ENCODE results near the gene PRRG1. TPM values are rescaled to one million over a fixed set of nuclear protein-coding genes. Genes with fewer than 3 reads are reported as not detected.
"Not testable (repeated sequence)": the region's sequence is repeated elsewhere in the genome, so short reads cannot be mapped to it uniquely, and the experiment has no call there.

The PRRG1 gene
- polyA plus RNA-seq, 10 donors = 10.6 to 16.8 (median 13.8) TPM

DNA sequence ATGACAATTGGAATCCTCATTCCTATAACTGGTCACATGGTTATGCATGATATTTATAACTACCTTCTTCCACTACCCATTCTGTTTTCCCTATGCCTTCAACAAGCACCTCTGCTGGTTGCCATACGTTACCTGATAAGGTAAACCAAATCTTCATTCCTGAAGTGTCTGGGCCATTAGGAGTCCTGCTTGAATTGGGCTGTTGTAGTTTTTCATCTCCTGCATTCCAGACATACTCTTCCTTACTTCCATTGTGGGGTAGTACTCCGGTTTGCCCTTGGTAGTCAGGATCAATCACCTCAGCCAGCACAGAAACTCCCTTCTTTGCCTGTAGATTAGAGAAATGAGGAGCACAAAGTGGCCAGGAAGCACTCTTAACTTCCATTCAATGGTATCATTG is 113.2 kb downstream of the PRRG1 start:
- no peak for DNase-seq

DNA sequence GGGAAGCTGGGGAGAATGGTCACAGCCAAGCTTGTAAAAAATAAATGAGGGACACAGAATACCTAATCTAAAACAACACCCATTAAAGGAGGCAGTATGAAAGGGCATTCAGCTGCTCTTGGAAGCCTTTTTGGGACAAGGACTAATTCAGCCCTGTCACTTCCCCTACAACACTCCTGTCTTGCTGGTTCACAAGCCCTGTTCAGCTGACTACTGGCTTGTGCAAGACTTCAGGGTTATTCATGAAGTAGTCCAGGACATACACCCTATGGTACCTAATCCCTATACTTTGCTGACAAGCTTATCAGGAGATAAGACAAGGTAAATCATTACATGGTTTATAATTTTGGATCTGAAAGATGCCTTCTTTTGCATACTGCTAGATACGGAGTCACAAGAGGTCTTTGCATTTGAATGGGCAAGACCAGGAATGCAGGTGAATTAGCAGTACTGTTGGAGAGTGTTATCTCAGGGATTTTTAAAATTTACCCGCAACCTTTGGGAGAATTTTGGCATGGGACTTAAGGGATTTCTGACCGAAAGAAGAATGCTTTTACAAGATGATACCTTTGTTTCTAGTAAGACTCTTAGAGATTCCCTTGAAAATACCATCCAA is 119.1 kb downstream of the PRRG1 start:
- no peak for DNase-seq

DNA sequence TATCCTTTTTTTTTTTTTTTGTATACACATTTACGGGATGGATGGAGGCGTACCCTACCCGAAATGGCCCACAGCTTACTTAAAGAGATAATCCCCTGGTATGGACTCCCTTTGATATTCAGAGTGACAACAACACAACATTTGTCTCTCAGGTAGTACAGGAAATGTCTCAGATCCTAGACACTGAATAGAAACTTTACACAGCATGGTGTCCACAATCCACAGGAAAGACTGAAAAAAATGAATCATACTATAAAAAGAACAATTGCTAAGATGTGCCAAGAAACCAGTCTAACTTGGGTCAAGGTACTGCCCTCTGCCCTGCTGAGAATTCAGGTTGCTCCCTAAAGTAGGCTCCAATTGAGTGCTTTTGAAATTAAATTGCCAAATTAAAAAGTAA is 121.5 kb downstream of the PRRG1 start:
- DNase-seq = no peak

DNA sequence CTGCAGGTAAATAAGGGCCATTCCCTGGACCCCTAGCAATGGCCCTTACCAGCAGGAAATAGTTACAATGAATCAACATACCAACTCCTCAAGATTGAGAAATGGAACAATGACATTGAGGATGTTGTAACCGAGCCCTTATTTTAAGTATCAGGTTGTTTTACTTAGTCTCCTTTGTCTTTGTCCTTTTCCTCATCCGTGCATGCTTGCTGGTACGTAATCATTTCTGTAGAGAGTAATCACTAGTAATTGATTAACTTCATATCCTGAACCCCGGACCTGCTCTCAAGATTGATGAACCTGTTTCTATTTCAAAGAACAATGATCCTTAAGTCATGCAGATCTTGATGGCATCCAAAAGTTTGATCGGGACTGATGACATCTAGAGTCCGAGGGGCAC is 123.7 kb downstream of the PRRG1 start:
- DNase-seq = no peak

DNA sequence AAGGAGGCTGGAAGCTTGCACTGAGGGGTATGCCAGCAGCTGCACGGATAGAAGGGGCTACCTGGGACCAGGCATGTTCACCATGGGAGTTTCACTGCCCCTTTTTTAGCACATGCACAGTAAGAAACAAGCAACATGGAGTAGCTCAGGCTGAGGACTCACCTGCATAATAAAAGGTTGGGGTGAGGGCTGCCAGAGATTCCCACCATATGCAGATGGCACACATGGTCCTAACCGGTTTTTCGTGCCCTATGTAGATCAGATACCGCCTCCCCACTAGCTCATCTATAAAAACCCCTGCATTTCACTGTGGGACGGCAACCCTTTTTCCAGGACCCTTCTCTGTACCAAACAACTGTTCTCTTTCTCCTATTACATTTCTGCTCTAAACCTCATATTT is 125.3 kb downstream of the PRRG1 start:
- DNase-seq = no peak

DNA sequence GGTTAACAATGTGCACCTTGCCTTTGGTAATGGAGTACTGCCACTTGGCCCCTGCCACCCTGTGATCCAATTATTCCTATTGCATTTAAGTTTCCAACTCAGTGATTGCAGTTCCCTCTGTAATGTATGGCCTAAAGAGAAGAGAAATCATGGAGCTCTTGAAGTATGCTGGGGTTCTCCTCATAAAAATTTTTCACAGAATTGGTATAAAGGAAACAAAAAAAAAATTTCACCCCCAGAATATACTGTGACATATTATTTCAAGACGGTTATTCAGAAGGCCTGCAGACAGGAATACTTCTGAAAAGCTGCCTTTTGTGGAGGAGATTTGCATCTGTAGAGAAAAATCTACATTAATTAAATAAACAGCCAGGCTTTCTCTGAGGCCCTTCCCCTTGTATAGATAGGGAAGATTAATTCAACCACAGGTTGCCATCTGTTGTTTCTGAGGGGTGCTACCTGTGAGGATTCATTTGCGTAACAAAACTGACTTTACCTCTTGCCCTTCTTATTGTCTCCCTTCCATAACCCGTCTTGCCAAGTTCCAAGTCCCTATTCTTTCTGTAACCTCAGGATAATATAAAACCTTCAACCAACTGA is 127.5 kb downstream of the PRRG1 start:
- DNase-seq = no peak

DNA sequence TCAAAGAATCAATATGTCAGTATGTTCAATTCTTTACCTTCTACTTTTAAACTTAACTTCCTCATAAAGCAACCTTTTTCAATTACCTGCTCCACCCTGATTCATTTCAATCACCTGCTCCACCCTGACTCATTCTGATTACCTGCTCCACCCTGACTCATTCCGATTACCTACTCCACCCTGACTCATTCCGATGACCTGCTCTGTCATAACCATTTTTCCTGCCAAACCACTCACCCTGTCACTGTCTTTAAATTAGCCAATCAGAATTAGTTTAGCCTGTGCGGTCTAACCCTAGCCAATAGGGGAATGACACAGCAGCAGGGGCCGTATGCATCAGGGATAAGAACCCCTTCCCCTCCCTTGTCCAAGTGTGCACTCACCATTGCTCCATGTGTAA is 135.2 kb downstream of the PRRG1 start:
- DNase-seq = not testable (repeated sequence)

DNA sequence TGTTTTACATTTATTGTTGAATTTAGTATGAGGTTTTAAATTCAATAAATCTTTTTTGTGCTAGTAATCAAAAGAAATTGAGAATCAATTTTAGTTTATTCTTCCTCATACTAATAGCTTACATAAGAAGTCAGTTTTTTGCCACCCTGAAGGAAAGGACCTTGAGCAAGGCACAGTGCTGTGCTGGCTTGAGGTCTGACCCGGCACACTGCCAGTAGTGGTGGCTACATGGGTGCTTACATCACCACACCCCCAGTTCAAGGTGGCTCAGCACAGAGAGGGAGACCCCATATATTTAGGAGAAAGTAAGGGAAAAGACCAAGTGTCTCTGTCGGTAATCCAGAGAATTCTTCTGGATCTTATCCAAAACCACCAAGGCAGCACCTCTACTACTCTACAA is 136.3 kb downstream of the PRRG1 start:
- DNase-seq = no peak

DNA sequence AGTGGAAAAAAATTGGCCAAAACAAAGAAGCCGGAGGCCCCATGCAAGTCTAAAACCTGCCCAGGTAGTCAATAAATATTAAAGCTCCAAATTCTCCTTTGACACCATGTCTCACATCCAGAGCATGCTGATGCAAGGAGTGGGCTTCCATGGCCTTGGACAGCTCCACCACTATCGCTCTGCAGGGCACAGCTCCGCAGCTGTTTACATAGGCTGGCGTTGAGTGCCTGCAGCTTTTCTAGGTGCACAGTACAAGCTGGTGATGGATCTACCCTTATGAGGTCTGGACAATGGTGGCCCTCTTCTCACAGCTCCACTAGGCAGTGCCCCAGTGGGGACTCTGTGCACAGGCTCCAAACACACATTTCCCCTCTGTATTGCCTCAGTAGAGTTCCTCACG is 138.1 kb downstream of the PRRG1 start:
- no peak for DNase-seq

DNA sequence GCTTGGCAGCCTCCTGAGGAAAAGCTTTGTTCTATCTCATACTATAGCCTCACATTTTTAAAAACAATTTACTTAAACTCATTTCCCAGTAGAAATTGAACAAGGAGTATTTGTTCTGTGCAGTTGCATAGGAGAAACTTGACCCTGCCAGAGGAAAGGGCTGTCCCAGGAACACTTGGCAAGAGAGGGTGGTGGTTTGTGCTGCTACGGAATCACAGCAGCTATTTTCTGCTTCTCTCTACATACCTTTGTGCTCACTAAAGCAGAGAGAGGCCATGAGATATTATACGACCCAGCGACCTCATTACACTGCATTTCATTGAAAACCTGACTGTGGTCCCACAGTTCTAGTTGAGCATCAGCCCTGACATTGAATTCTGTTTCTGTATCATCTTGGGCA is 139.2 kb downstream of the PRRG1 start:
- no peak for DNase-seq

DNA sequence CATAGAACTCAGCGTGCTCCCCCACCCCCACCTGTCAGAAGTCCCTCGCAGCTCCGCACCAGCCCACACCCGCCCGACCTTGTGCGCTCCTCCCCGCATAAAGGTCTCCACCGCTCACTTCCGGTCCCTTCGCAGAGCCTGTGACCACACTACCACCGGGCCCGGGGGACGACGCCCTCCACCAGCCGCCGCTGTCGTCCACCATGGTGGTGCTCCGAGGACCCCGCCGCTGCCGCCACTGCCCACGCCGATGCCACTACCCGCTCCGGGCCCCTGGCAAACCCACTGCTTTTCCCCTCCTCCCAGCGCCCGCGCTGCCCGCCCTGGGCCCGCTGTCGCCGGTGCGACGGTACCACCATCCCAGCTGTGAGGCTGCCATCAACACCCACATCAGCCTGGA is 142.5 kb downstream of the PRRG1 start:
- DNase-seq = no peak

DNA sequence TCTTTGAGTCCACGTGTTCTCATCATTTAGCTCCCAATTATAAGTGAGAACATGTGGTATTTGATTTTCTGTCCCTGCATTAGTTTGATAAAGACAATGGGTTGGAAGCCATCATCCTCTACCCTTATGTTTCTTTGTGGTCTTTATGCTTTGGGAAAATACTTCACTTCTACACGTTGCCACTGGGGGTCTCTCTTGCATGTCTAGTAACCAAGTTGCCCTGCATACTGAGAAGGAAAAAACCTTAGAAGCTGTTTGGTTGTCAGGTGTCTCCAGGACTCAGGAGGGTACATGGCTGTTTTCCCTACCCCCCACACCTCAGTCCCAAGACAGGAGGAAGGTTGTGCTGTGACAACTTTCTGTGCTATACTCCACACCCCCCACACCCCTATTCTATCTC is 146.6 kb downstream of the PRRG1 start:
- DNase-seq = not testable (repeated sequence)

DNA sequence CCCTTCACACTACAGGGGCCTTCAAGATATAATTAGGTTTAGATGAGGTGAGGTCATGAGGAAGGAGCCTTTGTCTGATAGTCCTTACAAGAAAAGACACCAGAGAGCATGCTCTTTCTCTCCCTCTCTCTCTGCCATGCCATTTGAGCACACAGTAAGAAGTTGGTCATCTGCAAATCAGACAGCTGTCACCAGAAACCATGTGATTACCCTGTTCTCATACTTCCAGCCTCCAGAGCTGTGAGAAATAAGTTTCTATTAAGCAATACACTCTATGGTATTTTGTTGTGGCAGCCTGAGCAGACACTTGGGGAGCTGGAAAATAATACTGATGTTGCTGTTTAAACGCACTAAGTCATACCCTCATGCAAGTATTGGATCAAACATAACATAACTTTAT is 148.0 kb downstream of the PRRG1 start:
- not testable (repeated sequence) for DNase-seq

DNA sequence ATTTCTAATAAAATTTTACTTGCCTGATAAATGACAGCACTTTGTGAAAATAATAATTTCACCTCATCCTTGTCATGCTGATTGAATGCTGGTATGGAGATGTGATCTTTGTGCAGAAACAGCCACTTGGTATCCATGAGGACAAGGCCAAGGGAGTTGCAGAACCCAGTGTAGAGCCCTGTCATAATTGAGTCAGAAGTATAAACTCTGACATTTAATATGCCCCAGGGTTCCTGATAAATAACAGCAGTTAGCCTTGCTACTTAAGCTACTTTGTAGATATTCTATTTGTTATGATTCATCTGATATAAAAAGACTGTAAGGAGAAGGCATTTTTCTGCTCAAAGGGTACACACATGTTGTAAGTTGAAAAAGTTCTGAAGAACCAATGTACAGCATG is 149.2 kb downstream of the PRRG1 start:
- DNase-seq = not testable (repeated sequence)

DNA sequence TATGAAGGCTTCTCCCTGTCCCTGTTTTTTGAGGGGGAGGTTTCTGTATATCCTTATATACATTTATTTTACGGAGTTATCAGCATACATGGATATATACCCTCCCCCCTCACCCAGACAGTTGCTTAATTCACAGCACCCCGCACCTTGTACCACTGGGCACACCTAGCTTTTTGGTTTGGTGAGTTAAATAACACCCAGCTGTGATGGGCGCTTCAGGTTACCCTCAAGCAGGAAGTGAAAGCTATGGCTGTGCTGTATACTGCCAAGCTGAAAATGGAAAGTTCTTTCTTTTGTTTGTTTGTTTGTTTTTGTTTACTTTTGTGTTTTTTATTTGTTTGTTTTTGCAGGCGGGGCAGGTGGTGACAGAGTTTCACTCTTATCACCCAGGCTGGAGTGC is 150.5 kb downstream of the PRRG1 start:
- DNase-seq = not testable (repeated sequence)

DNA sequence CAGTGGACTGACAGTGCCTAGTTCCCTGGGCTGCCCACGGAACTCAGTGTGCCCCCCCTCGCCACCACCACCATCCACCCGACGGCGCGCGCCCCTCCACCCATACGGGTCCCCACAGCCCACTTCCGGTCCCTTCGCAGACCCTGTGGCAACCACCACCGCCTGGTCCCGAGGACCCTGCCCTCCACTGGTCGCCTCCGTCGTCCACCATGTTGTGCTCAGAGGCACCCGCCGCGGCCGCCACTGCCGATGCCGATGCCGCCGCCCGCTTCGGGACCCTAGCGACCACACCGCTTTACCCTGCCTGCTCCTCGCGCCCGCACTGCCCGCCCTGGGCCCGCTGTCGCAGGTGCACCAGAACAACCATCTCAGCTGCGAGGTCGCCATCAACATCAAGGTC is 155.8 kb downstream of the PRRG1 start:
- DNase-seq = no peak

Other genes starting within 250 kb of the PRRG1 start
- under 1 TPM; 0.19 to 0.54 (median 0.38) TPM for gene LANCL3, start 222.3 kb downstream of the PRRG1 start, polyA plus RNA-seq (ENCODE audit: insufficient read length in 10 of 10)

Data from muscle of back (tissue), 11 donors.